Stimulated activated naive CD8-positive, alpha-beta T cell treated with anti-CD3 and anti-CD28 coated beads, Interleukin-15, Interleukin-2, amounts not matched to agents 100 ng/mL and 50 ng/mL, for 24 hours (primary cell): ENCODE measurements around the gene ZC3H6.

Source experiments
- H3K27ac Mint-ChIP-seq: one replicate; pipeline ENCODE4 v1.8.0; 2021; ENCODE audit warnings: mild to moderate bottlenecking, mixed read lengths
- H3K27me3 Mint-ChIP-seq: one replicate; pipeline ENCODE4 v1.8.0; 2021; ENCODE audit warnings: mixed read lengths
- H3K36me3 Mint-ChIP-seq: one replicate; pipeline ENCODE4 v1.8.0; 2021; ENCODE audit warnings: low read depth, mixed read lengths
- H3K4me1 Mint-ChIP-seq: one replicate; pipeline ENCODE4 v1.8.0; 2021; ENCODE audit warnings: low read depth, mixed read lengths
- H3K4me3 Mint-ChIP-seq: one replicate; pipeline ENCODE4 v1.8.0; 2021; ENCODE audit warnings: mild to moderate bottlenecking, mixed read lengths
- H3K9me3 Mint-ChIP-seq: one replicate; pipeline ENCODE4 v1.8.0; 2021; ENCODE audit warnings: mixed read lengths

The ZC3H6 gene, protein sequence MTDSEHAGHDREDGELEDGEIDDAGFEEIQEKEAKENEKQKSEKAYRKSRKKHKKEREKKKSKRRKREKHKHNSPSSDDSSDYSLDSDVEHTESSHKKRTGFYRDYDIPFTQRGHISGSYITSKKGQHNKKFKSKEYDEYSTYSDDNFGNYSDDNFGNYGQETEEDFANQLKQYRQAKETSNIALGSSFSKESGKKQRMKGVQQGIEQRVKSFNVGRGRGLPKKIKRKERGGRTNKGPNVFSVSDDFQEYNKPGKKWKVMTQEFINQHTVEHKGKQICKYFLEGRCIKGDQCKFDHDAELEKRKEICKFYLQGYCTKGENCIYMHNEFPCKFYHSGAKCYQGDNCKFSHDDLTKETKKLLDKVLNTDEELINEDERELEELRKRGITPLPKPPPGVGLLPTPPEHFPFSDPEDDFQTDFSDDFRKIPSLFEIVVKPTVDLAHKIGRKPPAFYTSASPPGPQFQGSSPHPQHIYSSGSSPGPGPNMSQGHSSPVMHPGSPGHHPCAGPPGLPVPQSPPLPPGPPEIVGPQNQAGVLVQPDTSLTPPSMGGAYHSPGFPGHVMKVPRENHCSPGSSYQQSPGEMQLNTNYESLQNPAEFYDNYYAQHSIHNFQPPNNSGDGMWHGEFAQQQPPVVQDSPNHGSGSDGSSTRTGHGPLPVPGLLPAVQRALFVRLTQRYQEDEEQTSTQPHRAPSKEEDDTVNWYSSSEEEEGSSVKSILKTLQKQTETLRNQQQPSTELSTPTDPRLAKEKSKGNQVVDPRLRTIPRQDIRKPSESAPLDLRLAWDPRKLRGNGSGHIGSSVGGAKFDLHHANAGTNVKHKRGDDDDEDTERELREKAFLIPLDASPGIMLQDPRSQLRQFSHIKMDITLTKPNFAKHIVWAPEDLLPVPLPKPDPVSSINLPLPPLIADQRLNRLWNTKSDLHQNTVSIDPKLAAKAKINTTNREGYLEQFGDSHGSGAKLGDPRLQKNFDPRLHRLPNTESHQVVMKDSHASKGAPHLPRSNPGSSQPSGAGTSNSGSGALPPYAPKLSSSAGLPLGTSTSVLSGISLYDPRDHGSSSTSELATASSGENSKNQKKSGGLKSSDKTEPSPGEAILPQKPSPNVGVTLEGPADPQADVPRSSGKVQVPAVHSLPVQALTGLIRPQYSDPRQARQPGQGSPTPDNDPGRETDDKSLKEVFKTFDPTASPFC

DNA sequence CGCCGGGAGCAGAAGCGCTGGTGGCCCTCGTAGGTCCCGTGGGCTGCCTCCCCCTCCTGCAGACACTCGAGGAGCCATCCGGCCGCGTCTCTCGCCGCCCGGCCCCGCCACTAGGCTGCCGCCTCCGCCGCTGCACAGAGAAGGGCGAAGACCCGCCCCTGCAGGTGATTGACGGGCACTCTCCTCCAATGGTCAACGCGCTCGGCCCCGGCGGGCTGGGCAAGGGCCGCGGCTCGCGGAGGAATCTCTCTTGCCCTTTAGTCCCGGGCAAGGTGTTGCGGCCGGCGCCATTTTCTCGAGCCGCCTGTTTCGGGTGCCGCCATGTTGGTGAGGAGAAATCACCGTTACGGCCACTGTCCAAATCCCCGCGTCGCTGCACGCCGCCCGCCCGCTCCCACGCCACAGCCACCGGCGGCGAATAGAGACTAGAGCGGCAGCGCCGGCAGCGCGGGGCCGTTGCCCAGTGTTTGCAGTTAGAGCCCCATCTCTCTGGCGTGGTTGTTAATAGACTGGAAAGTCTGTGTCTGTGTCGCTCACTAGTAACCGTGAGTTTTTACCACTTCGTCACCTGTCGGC, at the start of gene ZC3H6:
ZC3H6 (plus strand) TSS at position 287 of the 576 bp plus-strand sequence. CDS start 398 bp downstream, outside the sequence.
- Mint-ChIP-seq H3K27me3 (no peaks in the 10 kb centered on the region), H3K27ac (peak within 1 kb of the TSS; percentile 97), H3K36me3 (no peaks in the 10 kb centered on the region), H3K9me3 (no peaks in the 10 kb centered on the region), H3K4me1 (peaks cover 24% of the 10 kb centered on the region), H3K4me3 (peak within 1 kb of the TSS; percentile 91)

DNA sequence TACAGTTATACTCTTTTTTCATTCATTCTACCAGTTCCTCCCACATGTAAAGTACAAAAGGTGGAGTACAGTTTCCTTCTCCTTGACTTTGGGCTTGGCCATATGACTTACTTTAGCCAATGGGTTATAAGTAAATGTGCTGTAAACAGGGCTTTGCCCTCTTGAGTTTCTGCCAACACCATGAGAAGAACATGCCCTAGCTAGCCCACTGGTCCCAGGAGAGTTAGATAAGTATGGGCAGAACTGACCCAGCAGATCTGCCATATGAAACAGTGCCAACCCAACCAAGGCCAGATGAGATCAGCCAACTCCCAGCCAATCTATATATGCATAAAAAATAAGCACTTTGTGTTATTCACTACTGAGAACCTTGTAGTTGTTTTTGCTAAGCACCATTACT, 46.0 kb upstream of the ZC3H6 start:
- H3K4me1 Mint-ChIP-seq = no peaks in the 10 kb centered on the region
- no peak overlapping the region for H3K4me3 Mint-ChIP-seq
- peaks cover 59% of the 10 kb centered on the region for H3K36me3 Mint-ChIP-seq
- H3K27me3 Mint-ChIP-seq = no peaks in the 10 kb centered on the region
- no peaks in the 10 kb centered on the region for H3K9me3 Mint-ChIP-seq
- H3K27ac Mint-ChIP-seq = no peak overlapping the region

- no peaks in the 10 kb centered on the region for H3K4me1 Mint-ChIP-seq
- H3K27me3 Mint-ChIP-seq = no peaks in the 10 kb centered on the region
- H3K27ac Mint-ChIP-seq = no peak overlapping the region
- H3K9me3 Mint-ChIP-seq = no peaks in the 10 kb centered on the region
- H3K36me3 Mint-ChIP-seq = peaks cover 53% of the 10 kb centered on the region
- H3K4me3 Mint-ChIP-seq = no peak overlapping the region
These were observed 45.0 kb upstream of the ZC3H6 start for GRCh38 chr2:112230371-112230770.

- Mint-ChIP-seq H3K36me3 (peaks cover 65% of the 10 kb centered on the region), H3K27ac (no peak overlapping the region), H3K4me3 (no peak overlapping the region), H3K4me1 (peaks cover 31% of the 10 kb centered on the region), H3K9me3 (no peaks in the 10 kb centered on the region), H3K27me3 (no peaks in the 10 kb centered on the region)
These were observed 35.5 kb upstream of the ZC3H6 start for GRCh38 chr2:112239862-112240261.

DNA sequence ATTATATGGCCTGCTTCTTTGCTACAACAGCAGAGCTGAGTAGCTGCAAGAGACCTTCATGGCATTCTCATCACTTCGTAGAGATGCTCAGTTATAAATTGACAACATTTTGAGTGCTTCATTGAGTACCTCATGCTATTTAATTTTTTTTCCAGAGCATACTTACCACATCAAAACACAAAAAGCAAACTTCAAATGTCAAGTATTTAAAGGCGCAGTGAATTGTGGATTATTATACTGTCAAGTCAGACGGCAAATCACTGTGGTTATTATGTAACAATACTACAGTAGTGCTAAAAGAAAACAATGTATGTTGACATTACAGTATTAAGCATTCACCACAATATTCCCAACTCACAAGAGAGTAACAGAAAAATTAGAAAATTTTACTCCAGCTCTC, 33.0 kb upstream of the ZC3H6 start:
- Mint-ChIP-seq H3K27ac (no peak overlapping the region), H3K36me3 (peaks cover 68% of the 10 kb centered on the region), H3K4me1 (peaks cover 44% of the 10 kb centered on the region), H3K27me3 (no peaks in the 10 kb centered on the region), H3K9me3 (no peaks in the 10 kb centered on the region), H3K4me3 (no peak overlapping the region)

GRCh38 chr2:112243233-112243632, 32.2 kb upstream of the ZC3H6 start:
- Mint-ChIP-seq H3K4me3 (no peak overlapping the region), H3K27ac (no peak overlapping the region), H3K36me3 (peaks cover 69% of the 10 kb centered on the region)

DNA sequence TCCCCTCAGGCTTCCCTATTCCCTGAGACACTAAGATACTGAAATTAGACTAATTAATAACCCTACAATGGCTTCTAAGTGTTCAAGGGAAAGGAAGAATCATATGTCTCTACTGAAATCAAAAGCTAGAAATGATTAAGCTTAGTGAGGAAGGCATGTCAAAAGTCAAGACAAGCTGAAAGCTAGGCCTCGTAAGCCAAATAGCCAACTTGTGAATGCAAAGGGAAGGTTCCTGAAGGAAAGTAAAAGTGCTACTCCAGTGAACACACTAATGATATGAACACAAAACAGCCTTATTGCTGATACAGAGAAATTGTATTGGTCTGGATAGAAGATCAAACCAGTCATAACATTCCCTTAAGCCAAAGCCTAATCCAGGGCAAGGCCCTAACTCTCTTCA, 30.5 kb upstream of the ZC3H6 start:
- H3K27me3 Mint-ChIP-seq = no peaks in the 10 kb centered on the region
- H3K4me1 Mint-ChIP-seq = peaks cover 44% of the 10 kb centered on the region
- no peak overlapping the region for H3K27ac Mint-ChIP-seq
- peaks cover 68% of the 10 kb centered on the region for H3K36me3 Mint-ChIP-seq
- H3K9me3 Mint-ChIP-seq = no peaks in the 10 kb centered on the region
- no peak overlapping the region for H3K4me3 Mint-ChIP-seq

More at GRCh38 chr2:112243233-112243632, 32.2 kb upstream of the ZC3H6 start:
- H3K27me3 Mint-ChIP-seq = no peaks in the 10 kb centered on the region
- peaks cover 44% of the 10 kb centered on the region for H3K4me1 Mint-ChIP-seq
- H3K9me3 Mint-ChIP-seq = no peaks in the 10 kb centered on the region

DNA sequence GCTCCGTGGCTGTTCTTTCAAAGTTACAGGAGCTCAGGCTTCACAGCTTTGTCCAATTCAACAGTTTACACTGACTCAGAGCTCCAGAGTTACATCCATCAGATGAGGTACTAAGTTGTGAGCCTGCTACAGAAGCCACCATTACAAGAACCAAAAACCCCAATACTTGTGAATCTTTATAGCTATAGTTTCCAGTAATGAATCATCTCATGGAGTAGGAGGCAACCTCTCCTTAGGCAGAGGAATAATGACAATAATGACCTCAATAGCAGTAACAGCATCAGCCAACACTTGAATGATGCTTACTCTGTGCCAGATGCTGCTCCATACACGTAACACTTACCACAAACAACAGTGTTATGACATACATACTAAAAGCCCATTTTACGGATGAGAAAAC, 24.1 kb upstream of the ZC3H6 start:
- Mint-ChIP-seq H3K9me3 (no peaks in the 10 kb centered on the region), H3K36me3 (peaks cover 26% of the 10 kb centered on the region), H3K4me3 (no peak overlapping the region), H3K27me3 (no peaks in the 10 kb centered on the region), H3K4me1 (peaks cover 8% of the 10 kb centered on the region), H3K27ac (no peak overlapping the region)

DNA sequence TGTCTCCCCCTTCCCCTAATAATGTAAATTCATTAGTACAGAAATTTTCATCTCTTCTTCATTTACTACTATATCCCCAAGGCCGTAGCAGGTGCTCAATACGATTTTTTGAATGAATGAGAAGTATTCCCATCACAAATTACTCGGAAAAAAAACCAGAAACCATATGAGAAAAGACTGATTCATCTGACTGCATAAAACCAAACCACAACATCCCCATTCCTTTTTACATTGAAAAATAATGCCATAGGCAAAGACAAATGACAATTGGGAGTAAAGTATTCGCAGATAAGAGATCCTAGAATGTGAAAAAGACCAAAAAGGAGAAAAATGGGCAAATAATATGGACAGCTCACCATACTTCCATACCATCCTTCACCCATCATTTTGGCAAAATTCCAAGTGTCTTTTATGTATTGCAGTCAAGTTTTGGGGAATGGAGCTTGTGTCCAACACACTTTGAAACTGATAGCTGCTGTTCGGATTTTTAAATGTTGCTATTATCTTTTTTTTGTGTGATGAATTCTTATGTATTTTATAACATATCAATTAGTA, 22.1 kb upstream of the ZC3H6 start:
- peaks cover 10% of the 10 kb centered on the region for H3K4me1 Mint-ChIP-seq
- H3K4me3 Mint-ChIP-seq = no peak overlapping the region
- H3K27me3 Mint-ChIP-seq = no peaks in the 10 kb centered on the region
- H3K36me3 Mint-ChIP-seq = peaks cover 14% of the 10 kb centered on the region
- peak overlapping the region; percentile 69 for H3K27ac Mint-ChIP-seq
- no peaks in the 10 kb centered on the region for H3K9me3 Mint-ChIP-seq

GRCh38 chr2:112254466-112255240, 20.7 kb upstream of the ZC3H6 start, which contains the start of gene ZC3H8:
TSS of gene ZC3H8 (minus strand) at chr2:112255042. CDS start at chr2:112254981, 61 bp downstream.
- H3K36me3 Mint-ChIP-seq = peaks cover 10% of the 10 kb centered on the region
- H3K27ac Mint-ChIP-seq = peak within 1 kb of the TSS; percentile 94
- no peaks in the 10 kb centered on the region for H3K27me3 Mint-ChIP-seq
- peak within 1 kb of the TSS; percentile 4 for H3K4me3 Mint-ChIP-seq
- H3K4me1 Mint-ChIP-seq = peaks cover 15% of the 10 kb centered on the region
- no peaks in the 10 kb centered on the region for H3K9me3 Mint-ChIP-seq

DNA sequence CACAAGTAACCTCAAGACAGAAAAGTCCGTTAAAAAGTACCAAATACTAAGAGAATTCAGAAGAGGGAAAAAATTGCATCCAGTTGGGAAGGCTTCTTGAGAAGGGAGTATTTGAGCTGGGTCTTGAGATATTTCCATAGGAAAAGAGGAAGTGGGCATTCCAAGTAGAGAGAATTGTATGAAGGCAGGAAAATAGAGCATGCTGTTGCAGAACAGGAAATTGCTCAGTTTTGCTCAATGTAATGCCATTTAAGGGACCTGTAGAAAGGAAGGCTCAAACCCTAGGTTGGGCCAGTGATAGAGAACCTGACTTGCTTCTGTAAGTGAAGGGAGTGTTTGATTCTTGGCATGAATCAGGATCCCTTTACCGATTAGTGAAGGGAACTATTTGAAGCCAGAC, 19.5 kb upstream of the ZC3H6 start:
- Mint-ChIP-seq H3K4me1 (peaks cover 18% of the 10 kb centered on the region), H3K27me3 (no peaks in the 10 kb centered on the region), H3K27ac (no peak overlapping the region), H3K9me3 (no peaks in the 10 kb centered on the region), H3K4me3 (peak overlapping the region; percentile 4), H3K36me3 (peaks cover 10% of the 10 kb centered on the region)

DNA sequence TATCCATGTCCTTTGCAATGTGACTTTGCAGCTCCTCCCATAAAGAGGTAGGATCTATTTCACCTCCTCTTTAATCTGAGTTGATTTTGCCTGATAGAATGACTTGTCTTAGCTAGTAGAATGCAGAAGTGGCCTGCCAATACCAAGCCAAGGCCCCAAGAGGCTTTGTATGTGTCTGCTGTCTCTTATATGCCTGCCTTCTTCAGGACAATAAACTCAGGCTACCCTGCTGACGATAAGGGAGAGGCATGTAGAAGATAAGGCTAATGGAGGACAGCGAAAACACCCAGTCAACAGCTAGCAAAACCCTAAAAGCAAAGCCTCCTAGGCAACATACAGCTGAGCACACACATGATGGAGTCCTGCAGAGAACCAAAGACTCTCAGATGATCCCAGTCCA, 18.7 kb upstream of the ZC3H6 start:
- no peaks in the 10 kb centered on the region for H3K27me3 Mint-ChIP-seq
- no peak overlapping the region for H3K27ac Mint-ChIP-seq
- no peak overlapping the region for H3K4me3 Mint-ChIP-seq
- peaks cover 18% of the 10 kb centered on the region for H3K4me1 Mint-ChIP-seq
- H3K9me3 Mint-ChIP-seq = no peaks in the 10 kb centered on the region
- peaks cover 10% of the 10 kb centered on the region for H3K36me3 Mint-ChIP-seq

GRCh38 chr2:112257575-112257974, 17.8 kb upstream of the ZC3H6 start:
- Mint-ChIP-seq H3K4me3 (no peak overlapping the region), H3K27me3 (no peaks in the 10 kb centered on the region), H3K36me3 (peaks cover 10% of the 10 kb centered on the region), H3K4me1 (peaks cover 18% of the 10 kb centered on the region), H3K27ac (no peak overlapping the region), H3K9me3 (no peaks in the 10 kb centered on the region)
